Heart left ventricle (tissue), 13 donors: Measurements from ENCODE around the gene FLG.
"Not testable (repeated sequence)": the region's sequence is repeated elsewhere in the genome, so short reads cannot be mapped to it uniquely, and the experiment has no call there.

Experiments used
- CTCF ChIP-seq, 12 donors: fragments of 200-600 bp; sonication (generic) in 4 of 12; IDR thresholded peaks; one replicate each; pipeline versions ENCODE4 v1.5.0 to v1.8.0; 2018 to 2022; ENCODE audit warnings: antibody characterized with exemption in 12 of 12, mild to moderate bottlenecking in 5 of 12
- POLR2A ChIP-seq, 2 donors: fragments of 450-650 bp; IDR thresholded peaks; one replicate each; pipeline ENCODE4 v1.6.1; 2017; ENCODE audit warnings: antibody characterized with exemption in 2 of 2, mild to moderate bottlenecking in 2 of 2, moderate library complexity in 2 of 2
- donor health status: ischemic (EF 13 %, LVEDD 7.1; RV severe dilation, severe dysfunction).
- donor health status: DM: no; HTN: yes; CAD: no.
- donor health status: DM: no; HTN: no; CAD: no.
- donor health status: ischemic (EF 25% LVEDD 6.9; RV normal size, moderate dysfunction).
- donor health status: ischemic (EF 25% LVEDD 5.7; RV mildly dilated, moderate dysfunction).
- donor health status: ischemic (EF 35%, LVEDD 5.7; RV mildly dilated, moderate dysfunction).
- donor health status: nonischemic (EF 11% LVEDD 7.7; RV severe dilation, severe dysfunction).
- donor health status: DM: yes; HTN: yes; CAD: no.
- donor health status: PGD.
- donor health status: ischemic (EF 29% LVEDD 5.4; RV normal size, mild dysfunction).
- donor health status: nonischemic (EF 23%, LVEDD 6.1; RV moderate dilation, normal function).

DNA sequence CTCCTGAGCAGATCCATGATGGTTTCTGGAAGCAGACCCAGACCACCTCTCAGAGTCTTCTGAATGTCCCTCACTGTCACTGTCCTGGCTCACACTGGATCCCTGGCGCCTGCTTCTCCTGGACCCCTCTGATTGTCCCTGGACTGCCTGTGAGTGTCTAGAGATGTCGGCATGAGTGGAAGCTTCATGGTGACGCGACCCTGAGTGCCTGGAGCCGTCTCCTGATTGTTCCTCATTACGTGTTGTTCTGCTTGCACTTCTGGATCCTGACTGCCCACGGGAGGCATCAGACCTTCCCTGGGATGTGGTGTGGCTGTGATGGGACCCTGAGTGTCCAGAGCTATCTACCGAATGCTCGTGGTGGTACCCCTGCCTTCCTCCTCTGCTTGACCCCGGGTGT lies 18.9 kb downstream of the FLG start:
- TF ChIP-seq CTCF, POLR2A (IDR thresholded peaks at IDR 0.05): not testable (repeated sequence)
